GM23338 (cell line): ENCODE measurements around the gene TMBIM1. TPM values are rescaled to one million over a fixed set of nuclear protein-coding genes. Genes with fewer than 3 reads are reported as not detected.

Source experiments
- ATAC-seq: fragments of 200-7000 bp; cut with Tn5 transposase; 3 replicates; pipeline ENCODE4 v1.9.1; 2020
- DNase-seq: peaks from one replicate; pipeline ENCODE4 v3.0.0-alpha.2; 2015; ENCODE audit warnings: low spot score
- H2AFZ ChIP-seq: fragments of 200-600 bp; sonication (generic); 2 replicates; pipeline ENCODE4 v1.8.0; 2016; ENCODE audit warnings: antibody characterized with exemption, mild to moderate bottlenecking, moderate library complexity
- H3F3A ChIP-seq: fragments of 200-600 bp; sonication (generic); replicated peaks from 2 replicates; pipeline ENCODE4 v1.8.0; 2017; ENCODE audit warnings: antibody characterized with exemption, mixed run types, low read depth
- H3K27ac ChIP-seq: fragments of 200-600 bp; sonication (generic); 2 replicates; pipeline ENCODE4 v1.6.1; 2016; ENCODE audit warnings: low read depth
- H3K27me3 ChIP-seq: fragments of 200-600 bp; sonication (generic); 2 replicates; pipeline ENCODE4 v1.8.0; 2016; ENCODE audit warnings: mild to moderate bottlenecking, mixed run types, moderate library complexity; ENCODE audit not compliant: insufficient read depth
- H3K36me3 ChIP-seq: fragments of 200-600 bp; sonication (generic); 2 replicates; pipeline ENCODE4 v1.8.0; 2016; ENCODE audit warnings: mild to moderate bottlenecking; ENCODE audit not compliant: insufficient read depth
- H3K4me1 ChIP-seq: fragments of 200-600 bp; sonication (generic); 2 replicates; pipeline ENCODE4 v1.8.0; 2016; ENCODE audit warnings: mild to moderate bottlenecking, moderate library complexity; ENCODE audit not compliant: insufficient read depth
- H3K4me2 ChIP-seq: fragments of 200-600 bp; sonication (generic); 2 replicates; pipeline ENCODE4 v1.7.1; 2017; ENCODE audit warnings: mixed run types
- H3K4me3 ChIP-seq: fragments of 200-600 bp; sonication (generic); 2 replicates; pipeline ENCODE4 v1.6.1; 2016; ENCODE audit warnings: mixed run types
- H3K79me2 ChIP-seq: fragments of 200-600 bp; sonication (generic); replicated peaks from 2 replicates; pipeline ENCODE4 v1.8.0; 2017; ENCODE audit warnings: mild to moderate bottlenecking; ENCODE audit not compliant: insufficient read depth
- H3K9me2 ChIP-seq: fragments of 200-600 bp; sonication (generic); 2 replicates; pipeline ENCODE4 v1.8.0; 2017; ENCODE audit not compliant: insufficient read depth
- H4K20me1 ChIP-seq: fragments of 200-600 bp; sonication (generic); replicated peaks from 2 replicates; pipeline ENCODE4 v1.8.0; 2017; ENCODE audit warnings: mild to moderate bottlenecking; ENCODE audit not compliant: insufficient read depth
- H3K27ac Mint-ChIP-seq: 2 replicates; pipeline ENCODE4 v1.8.0; 2020; ENCODE audit warnings: inconsistent platforms, mild to moderate bottlenecking, moderate library complexity, mixed read lengths
- H3K27me3 Mint-ChIP-seq: 3 replicates; pipeline ENCODE4 v1.8.0; 2022; ENCODE audit warnings: low read depth, mild to moderate bottlenecking, moderate library complexity, mixed read lengths, inconsistent platforms; ENCODE audit not compliant: insufficient read depth, poor library complexity
- H3K36me3 Mint-ChIP-seq: 3 replicates; pipeline ENCODE4 v1.8.0; 2021; ENCODE audit warnings: low read depth, mild to moderate bottlenecking, inconsistent platforms, moderate library complexity, mixed read lengths
- H3K4me1 Mint-ChIP-seq: 3 replicates; pipeline ENCODE4 v1.8.0; 2020; ENCODE audit warnings: mild to moderate bottlenecking, inconsistent platforms, mixed read lengths
- H3K4me3 Mint-ChIP-seq: 3 replicates; pipeline ENCODE4 v1.8.0; 2021; ENCODE audit warnings: moderate library complexity, mild to moderate bottlenecking, inconsistent platforms, mixed read lengths
- H3K9me3 Mint-ChIP-seq: 3 replicates; pipeline ENCODE4 v1.8.0; 2020; ENCODE audit warnings: moderate library complexity, mild to moderate bottlenecking, inconsistent platforms, mixed read lengths
- EZH2 ChIP-seq: fragments of 200-600 bp; sonication (generic); IDR thresholded peaks from one replicate; pipeline ENCODE4 v1.8.0; 2017; ENCODE audit warnings: antibody characterized with exemption, mild to moderate bottlenecking, low read depth; ENCODE audit not compliant: unreplicated experiment
- polyA plus RNA-seq: library from polyadenylated mRNA; unstranded; fragments of >200 nt; fragmentation: Nextera tagmentation; extraction: Ambion mirVana; gene quantifications from 2 replicates; pipeline ENCODE4 v1.2.1, GENCODE V29; 2016
- total RNA-seq: library from RNA; depleted of rRNA; stranded (reverse); fragments of >200 nt; shearing (Covaris generic); gene quantifications from 2 replicates; pipeline ENCODE4 v1.2.3, GENCODE V29; 2014
- TF ChIP-seq, protein P1 (sequence below): IDR thresholded peaks from 2 replicates; pipeline ENCODE4 v1.6.1; 2016; ENCODE audit warnings: antibody characterized with exemption
- TF ChIP-seq, protein P2 (sequence below): fragments of 250-450 bp; sonication (Bioruptor Pico); IDR thresholded peaks from 2 replicates; pipeline ENCODE4 v1.5.0; 2020; ENCODE audit warnings: mild to moderate bottlenecking, moderate library complexity

TMBIM1 gene
- total and polyA plus RNA-seq, 2 experiments from 2014 or later = 12.0 to 20.8 TPM

- no peak overlapping the region for H2AFZ ChIP-seq
- no peak overlapping the region for H3K4me2 ChIP-seq
- no peaks in the 10 kb centered on the region for H3K79me2 ChIP-seq
- no peak for ATAC-seq
- H3K9me3 Mint-ChIP-seq = no peaks in the 10 kb centered on the region
- H3K27ac ChIP-seq = no peak overlapping the region; the same call in none of the 2 replicates
- peaks cover 13% of the 10 kb centered on the region; the same call in 1 of the 2 replicates for H4K20me1 ChIP-seq
- peaks cover 30% of the 10 kb centered on the region for H3K4me1 Mint-ChIP-seq
- H3K4me1 ChIP-seq = peaks cover 25% of the 10 kb centered on the region
- no peak overlapping the region for H3K27ac Mint-ChIP-seq
- peaks cover 40% of the 10 kb centered on the region for H3K36me3 ChIP-seq
- H3K27me3 Mint-ChIP-seq = peaks cover 16% of the 10 kb centered on the region
- H3K36me3 Mint-ChIP-seq = peaks cover 42% of the 10 kb centered on the region
- no peaks in the 10 kb centered on the region for H3K27me3 ChIP-seq
- no peak overlapping the region for H3K4me3 Mint-ChIP-seq
- H3K9me2 ChIP-seq = no peaks in the 10 kb centered on the region
- no peak overlapping the region for H3K4me3 ChIP-seq
- DNase-seq = peak; percentile 23
- TF ChIP-seq EZH2 = no peak
- TF ChIP-seq, protein P1, sequence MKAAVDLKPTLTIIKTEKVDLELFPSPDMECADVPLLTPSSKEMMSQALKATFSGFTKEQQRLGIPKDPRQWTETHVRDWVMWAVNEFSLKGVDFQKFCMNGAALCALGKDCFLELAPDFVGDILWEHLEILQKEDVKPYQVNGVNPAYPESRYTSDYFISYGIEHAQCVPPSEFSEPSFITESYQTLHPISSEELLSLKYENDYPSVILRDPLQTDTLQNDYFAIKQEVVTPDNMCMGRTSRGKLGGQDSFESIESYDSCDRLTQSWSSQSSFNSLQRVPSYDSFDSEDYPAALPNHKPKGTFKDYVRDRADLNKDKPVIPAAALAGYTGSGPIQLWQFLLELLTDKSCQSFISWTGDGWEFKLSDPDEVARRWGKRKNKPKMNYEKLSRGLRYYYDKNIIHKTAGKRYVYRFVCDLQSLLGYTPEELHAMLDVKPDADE = no peak
- TF ChIP-seq, protein P2, sequence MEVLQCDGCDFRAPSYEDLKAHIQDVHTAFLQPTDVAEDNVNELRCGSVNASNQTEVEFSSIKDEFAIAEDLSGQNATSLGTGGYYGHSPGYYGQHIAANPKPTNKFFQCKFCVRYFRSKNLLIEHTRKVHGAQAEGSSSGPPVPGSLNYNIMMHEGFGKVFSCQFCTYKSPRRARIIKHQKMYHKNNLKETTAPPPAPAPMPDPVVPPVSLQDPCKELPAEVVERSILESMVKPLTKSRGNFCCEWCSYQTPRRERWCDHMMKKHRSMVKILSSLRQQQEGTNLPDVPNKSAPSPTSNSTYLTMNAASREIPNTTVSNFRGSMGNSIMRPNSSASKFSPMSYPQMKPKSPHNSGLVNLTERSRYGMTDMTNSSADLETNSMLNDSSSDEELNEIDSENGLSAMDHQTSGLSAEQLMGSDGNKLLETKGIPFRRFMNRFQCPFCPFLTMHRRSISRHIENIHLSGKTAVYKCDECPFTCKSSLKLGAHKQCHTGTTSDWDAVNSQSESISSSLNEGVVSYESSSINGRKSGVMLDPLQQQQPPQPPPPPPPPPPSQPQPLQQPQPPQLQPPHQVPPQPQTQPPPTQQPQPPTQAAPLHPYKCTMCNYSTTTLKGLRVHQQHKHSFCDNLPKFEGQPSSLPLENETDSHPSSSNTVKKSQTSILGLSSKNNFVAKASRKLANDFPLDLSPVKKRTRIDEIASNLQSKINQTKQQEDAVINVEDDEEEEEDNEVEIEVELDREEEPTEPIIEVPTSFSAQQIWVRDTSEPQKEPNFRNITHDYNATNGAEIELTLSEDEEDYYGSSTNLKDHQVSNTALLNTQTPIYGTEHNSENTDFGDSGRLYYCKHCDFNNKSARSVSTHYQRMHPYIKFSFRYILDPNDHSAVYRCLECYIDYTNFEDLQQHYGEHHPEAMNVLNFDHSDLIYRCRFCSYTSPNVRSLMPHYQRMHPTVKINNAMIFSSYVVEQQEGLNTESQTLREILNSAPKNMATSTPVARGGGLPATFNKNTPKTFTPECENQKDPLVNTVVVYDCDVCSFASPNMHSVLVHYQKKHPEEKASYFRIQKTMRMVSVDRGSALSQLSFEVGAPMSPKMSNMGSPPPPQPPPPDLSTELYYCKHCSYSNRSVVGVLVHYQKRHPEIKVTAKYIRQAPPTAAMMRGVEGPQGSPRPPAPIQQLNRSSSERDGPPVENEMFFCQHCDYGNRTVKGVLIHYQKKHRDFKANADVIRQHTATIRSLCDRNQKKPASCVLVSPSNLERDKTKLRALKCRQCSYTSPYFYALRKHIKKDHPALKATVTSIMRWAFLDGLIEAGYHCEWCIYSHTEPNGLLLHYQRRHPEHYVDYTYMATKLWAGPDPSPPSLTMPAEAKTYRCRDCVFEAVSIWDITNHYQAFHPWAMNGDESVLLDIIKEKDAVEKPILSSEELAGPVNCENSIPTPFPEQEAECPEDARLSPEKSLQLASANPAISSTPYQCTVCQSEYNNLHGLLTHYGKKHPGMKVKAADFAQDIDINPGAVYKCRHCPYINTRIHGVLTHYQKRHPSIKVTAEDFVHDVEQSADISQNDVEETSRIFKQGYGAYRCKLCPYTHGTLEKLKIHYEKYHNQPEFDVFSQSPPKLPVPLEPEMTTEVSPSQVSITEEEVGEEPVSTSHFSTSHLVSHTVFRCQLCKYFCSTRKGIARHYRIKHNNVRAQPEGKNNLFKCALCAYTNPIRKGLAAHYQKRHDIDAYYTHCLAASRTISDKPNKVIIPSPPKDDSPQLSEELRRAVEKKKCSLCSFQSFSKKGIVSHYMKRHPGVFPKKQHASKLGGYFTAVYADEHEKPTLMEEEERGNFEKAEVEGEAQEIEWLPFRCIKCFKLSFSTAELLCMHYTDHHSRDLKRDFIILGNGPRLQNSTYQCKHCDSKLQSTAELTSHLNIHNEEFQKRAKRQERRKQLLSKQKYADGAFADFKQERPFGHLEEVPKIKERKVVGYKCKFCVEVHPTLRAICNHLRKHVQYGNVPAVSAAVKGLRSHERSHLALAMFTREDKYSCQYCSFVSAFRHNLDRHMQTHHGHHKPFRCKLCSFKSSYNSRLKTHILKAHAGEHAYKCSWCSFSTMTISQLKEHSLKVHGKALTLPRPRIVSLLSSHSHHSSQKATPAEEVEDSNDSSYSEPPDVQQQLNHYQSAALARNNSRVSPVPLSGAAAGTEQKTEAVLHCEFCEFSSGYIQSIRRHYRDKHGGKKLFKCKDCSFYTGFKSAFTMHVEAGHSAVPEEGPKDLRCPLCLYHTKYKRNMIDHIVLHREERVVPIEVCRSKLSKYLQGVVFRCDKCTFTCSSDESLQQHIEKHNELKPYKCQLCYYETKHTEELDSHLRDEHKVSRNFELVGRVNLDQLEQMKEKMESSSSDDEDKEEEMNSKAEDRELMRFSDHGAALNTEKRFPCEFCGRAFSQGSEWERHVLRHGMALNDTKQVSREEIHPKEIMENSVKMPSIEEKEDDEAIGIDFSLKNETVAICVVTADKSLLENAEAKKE (CRISPR knock-in tag) = no peak
- peaks cover 14% of the 10 kb centered on the region for H3F3A ChIP-seq
Observed at GRCh38 chr2:218256612-218257350, 35.5 kb downstream of the TMBIM1 start.
